OCI-LY7 (cell line): Measurements from ENCODE around the gene TERB2.

Experiments
- EZH2phosphoT487 ChIP-seq: fragments of 200-600 bp; sonication (generic); IDR thresholded peaks from 2 replicates; pipeline ENCODE4 v1.6.1; 2018; ENCODE audit warnings: low read depth, borderline replicate concordance, mild to moderate bottlenecking, mixed run types, antibody characterized with exemption, low read length, moderate library complexity, mixed read lengths
- TF ChIP-seq, protein P1 (sequence below): fragments of 200-600 bp; sonication (generic); conservative IDR thresholded peaks from 2 replicates; pipeline ENCODE4 v1.5.1; 2014; ENCODE audit warnings: mild to moderate bottlenecking, antibody characterized with exemption, low read length, moderate library complexity, mixed read lengths

DNA sequence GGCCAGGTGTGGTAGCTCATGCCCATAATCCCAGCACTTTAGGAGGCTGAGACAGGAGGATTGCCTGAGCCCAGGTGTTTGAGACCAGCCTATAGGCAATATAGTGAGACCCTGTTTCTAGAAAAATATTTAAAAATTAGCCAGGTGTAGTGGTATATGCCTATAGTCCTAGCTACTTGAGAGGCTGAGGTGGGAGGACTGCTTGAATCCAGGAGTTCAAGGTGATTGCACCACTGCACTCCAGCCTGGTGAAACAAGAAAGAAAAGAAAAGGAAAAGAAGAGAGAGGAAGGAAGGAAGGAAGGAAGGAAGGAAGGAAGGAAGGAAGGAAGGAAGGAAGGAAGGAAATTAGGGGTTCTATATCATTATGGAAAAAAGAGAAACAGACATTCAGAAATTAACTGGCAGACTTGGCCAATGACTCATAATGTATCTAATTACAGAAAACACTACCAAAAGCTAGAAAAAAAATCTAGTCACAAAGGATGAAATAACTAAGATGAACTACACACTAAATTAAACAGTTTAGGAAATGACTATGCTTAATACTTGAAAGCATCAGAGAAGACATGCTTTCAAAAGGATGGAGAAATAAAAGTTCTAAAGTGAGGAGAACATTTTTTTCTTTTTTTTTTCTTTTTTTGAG is 45.4 kb upstream of the TERB2 start:
- TF ChIP-seq, protein P1, sequence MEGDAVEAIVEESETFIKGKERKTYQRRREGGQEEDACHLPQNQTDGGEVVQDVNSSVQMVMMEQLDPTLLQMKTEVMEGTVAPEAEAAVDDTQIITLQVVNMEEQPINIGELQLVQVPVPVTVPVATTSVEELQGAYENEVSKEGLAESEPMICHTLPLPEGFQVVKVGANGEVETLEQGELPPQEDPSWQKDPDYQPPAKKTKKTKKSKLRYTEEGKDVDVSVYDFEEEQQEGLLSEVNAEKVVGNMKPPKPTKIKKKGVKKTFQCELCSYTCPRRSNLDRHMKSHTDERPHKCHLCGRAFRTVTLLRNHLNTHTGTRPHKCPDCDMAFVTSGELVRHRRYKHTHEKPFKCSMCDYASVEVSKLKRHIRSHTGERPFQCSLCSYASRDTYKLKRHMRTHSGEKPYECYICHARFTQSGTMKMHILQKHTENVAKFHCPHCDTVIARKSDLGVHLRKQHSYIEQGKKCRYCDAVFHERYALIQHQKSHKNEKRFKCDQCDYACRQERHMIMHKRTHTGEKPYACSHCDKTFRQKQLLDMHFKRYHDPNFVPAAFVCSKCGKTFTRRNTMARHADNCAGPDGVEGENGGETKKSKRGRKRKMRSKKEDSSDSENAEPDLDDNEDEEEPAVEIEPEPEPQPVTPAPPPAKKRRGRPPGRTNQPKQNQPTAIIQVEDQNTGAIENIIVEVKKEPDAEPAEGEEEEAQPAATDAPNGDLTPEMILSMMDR: no peak
- TF ChIP-seq EZH2phosphoT487: no peak
